Measurements from ENCODE around the gene PLCB4. TPM values are rescaled to one million over a fixed set of nuclear protein-coding genes. Genes with fewer than 3 reads are reported as not detected.
A peak's percentile ranks its signal among the peaks of the same experiment; 100 is the strongest.
"Not testable (repeated sequence)": the region's sequence is repeated elsewhere in the genome, so short reads cannot be mapped to it uniquely, and the experiment has no call there.

The PLCB4 gene
- total RNA-seq, 2 experiments from 2014 or later: 0.06 TPM; not detected in 1

- intact Hi-C loops (cut with DNase I, micrococcal nuclease): no loop called here
- H3K4me1 Mint-ChIP-seq (ENCODE audit: low read depth): no peaks in the 10 kb centered on the region
- no peak overlapping the region for H3K27ac Mint-ChIP-seq
- H3K9me3 Mint-ChIP-seq: no peaks in the 10 kb centered on the region
- ChIA-PET POLR2A (interaction anchor here (0.6 kb wide), 1 partner anchor 41 kb away, joined by 3 read pairs; no protein-coding TSS in a partner anchor), CTCF (no interaction called here)
- DNase-seq (no peak), ATAC-seq (ENCODE audit: poor library complexity) (no peak)
- H3K4me3 Mint-ChIP-seq: no peak overlapping the region
- Histone ChIP-seq H3K4me3 (ENCODE audit: low read length) (no peak overlapping the region), H3K36me3 (ENCODE audit: insufficient read depth, low read length) (no peaks in the 10 kb centered on the region), H3K4me1 (ENCODE audit: insufficient read depth, low read length) (no peaks in the 10 kb centered on the region), H3K9me3 (ENCODE audit: control insufficient read depth in 1 of 2, insufficient read depth in 1 of 2, low read length in 2 of 2) (peaks cover 0 to 3% of the 10 kb centered on the region in 2 experiments), H3K27ac (ENCODE audit: low read depth in 1 of 2, low read length in 2 of 2) (no peak overlapping the region), H3K27me3 (ENCODE audit: control insufficient read depth in 1 of 2, insufficient read depth in 2 of 2, low read length in 2 of 2) (no peaks in the 10 kb centered on the region)
- TF ChIP-seq, protein P1, sequence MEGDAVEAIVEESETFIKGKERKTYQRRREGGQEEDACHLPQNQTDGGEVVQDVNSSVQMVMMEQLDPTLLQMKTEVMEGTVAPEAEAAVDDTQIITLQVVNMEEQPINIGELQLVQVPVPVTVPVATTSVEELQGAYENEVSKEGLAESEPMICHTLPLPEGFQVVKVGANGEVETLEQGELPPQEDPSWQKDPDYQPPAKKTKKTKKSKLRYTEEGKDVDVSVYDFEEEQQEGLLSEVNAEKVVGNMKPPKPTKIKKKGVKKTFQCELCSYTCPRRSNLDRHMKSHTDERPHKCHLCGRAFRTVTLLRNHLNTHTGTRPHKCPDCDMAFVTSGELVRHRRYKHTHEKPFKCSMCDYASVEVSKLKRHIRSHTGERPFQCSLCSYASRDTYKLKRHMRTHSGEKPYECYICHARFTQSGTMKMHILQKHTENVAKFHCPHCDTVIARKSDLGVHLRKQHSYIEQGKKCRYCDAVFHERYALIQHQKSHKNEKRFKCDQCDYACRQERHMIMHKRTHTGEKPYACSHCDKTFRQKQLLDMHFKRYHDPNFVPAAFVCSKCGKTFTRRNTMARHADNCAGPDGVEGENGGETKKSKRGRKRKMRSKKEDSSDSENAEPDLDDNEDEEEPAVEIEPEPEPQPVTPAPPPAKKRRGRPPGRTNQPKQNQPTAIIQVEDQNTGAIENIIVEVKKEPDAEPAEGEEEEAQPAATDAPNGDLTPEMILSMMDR (IDR thresholded peaks at IDR 0.05): no peak
- no peaks in the 10 kb centered on the region for H3K27me3 Mint-ChIP-seq
- H3K36me3 Mint-ChIP-seq (ENCODE audit: low read depth): no peaks in the 10 kb centered on the region
Measured at GRCh38 chr20:9040863-9041524, 27.9 kb upstream of the PLCB4 start.

GRCh38 chr20:9043364-9043763, 25.5 kb upstream of the PLCB4 start:
- POLR2A ChIA-PET: interaction anchor here (0.7 kb wide), 1 partner anchor 124 kb away, joined by 3 read pairs; no protein-coding TSS in a partner anchor
- Mint-ChIP-seq H3K9me3 (peaks cover 4% of the 10 kb centered on the region), H3K27ac (no peak overlapping the region), H3K4me1 (ENCODE audit: low read depth) (no peaks in the 10 kb centered on the region), H3K4me3 (no peak overlapping the region), H3K27me3 (no peaks in the 10 kb centered on the region), H3K36me3 (ENCODE audit: low read depth) (no peaks in the 10 kb centered on the region)
- no peaks in the 10 kb centered on the region for H3K4me1 ChIP-seq (ENCODE audit: insufficient read depth, low read length)
- no peak for DNase-seq
- intact Hi-C loops (cut with DNase I, micrococcal nuclease): no loop called here
- no peaks in the 10 kb centered on the region for H3K36me3 ChIP-seq (ENCODE audit: insufficient read depth, low read length)
- ATAC-seq (ENCODE audit: poor library complexity): no peak
- no peak overlapping the region for H3K27ac ChIP-seq (ENCODE audit: low read depth in 1 of 2, low read length in 2 of 2)
- H3K9me3 ChIP-seq (ENCODE audit: control insufficient read depth in 1 of 2, insufficient read depth in 1 of 2, low read length in 2 of 2): peaks cover 0 to 3% of the 10 kb centered on the region in 2 experiments
- no peak overlapping the region for H3K4me3 ChIP-seq (ENCODE audit: low read length)
- CTCF ChIA-PET: no interaction called here
- TF ChIP-seq, protein P1 (IDR thresholded peaks at IDR 0.05): no peak
- H3K27me3 ChIP-seq (ENCODE audit: control insufficient read depth in 1 of 2, insufficient read depth in 2 of 2, low read length in 2 of 2): no peaks in the 10 kb centered on the region

DNA sequence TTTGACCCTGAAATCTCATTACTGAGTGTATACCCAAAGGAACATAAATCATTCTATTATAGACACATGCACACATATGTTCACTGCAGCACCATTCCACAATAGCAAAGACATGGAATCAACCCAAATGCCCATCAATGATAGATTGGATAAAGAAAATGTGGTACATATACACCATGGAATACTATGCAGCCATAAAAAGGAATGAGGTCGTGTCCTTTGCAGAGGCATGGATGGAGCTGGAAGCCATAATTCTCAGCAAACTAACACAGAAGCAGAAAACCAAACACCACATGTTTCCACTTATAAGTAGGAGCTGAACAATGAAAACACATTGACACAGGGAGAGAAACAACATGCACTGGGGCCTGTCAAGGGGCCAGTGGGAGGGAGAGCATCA, 21.0 kb upstream of the PLCB4 start:
- H3K27me3 Mint-ChIP-seq; intact Hi-C loops (cut with DNase I, micrococcal nuclease); H3K27ac ChIP-seq (ENCODE audit: low read depth in 1 of 2, low read length in 2 of 2); H3K9me3 ChIP-seq (ENCODE audit: control insufficient read depth in 1 of 2, insufficient read depth in 1 of 2, low read length in 2 of 2); H3K36me3 ChIP-seq (ENCODE audit: insufficient read depth, low read length); H3K4me3 Mint-ChIP-seq; H3K4me1 ChIP-seq (ENCODE audit: insufficient read depth, low read length); H3K9me3 Mint-ChIP-seq; H3K36me3 Mint-ChIP-seq (ENCODE audit: low read depth); H3K4me1 Mint-ChIP-seq (ENCODE audit: low read depth); H3K4me3 ChIP-seq (ENCODE audit: low read length); ATAC-seq (ENCODE audit: poor library complexity); POLR2A ChIA-PET; CTCF ChIA-PET; H3K27me3 ChIP-seq (ENCODE audit: control insufficient read depth in 1 of 2, insufficient read depth in 2 of 2, low read length in 2 of 2); DNase-seq; H3K27ac Mint-ChIP-seq: not testable (repeated sequence)

DNA sequence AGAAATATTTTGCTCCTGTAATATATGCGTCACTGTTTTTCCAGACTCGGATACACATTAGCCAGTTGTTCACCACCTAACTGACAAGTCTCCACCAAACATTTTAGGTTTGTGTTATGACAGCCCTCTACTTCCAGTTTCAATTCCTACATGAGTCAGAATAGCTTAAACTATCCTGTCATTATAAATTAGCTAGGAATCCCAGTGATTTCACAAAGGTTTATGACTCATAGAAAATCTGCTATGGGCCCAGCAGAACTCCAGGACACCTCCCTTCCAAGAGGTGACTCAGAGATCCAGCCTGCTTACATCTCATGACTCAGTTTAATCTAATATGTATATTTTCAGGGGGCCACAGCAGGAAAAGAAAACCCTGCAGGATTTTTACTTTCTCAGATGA, 17.4 kb upstream of the PLCB4 start:
- no peaks in the 10 kb centered on the region for H3K27me3 ChIP-seq (ENCODE audit: control insufficient read depth in 1 of 2, insufficient read depth in 2 of 2, low read length in 2 of 2)
- CTCF ChIA-PET: no interaction called here
- intact Hi-C loops (cut with DNase I, micrococcal nuclease): no loop called here
- POLR2A ChIA-PET: no interaction called here
- Mint-ChIP-seq H3K9me3 (peaks cover 4% of the 10 kb centered on the region), H3K27ac (no peak overlapping the region), H3K4me3 (no peak overlapping the region), H3K27me3 (no peaks in the 10 kb centered on the region), H3K36me3 (ENCODE audit: low read depth) (no peaks in the 10 kb centered on the region), H3K4me1 (ENCODE audit: low read depth) (no peaks in the 10 kb centered on the region)
- no peaks in the 10 kb centered on the region for H3K9me3 ChIP-seq (ENCODE audit: control insufficient read depth in 1 of 2, insufficient read depth in 1 of 2, low read length in 2 of 2)
- TF ChIP-seq, protein P1 (IDR thresholded peaks at IDR 0.05): no peak
- DNase-seq (peak in 1 of 14 experiments; percentile 14), ATAC-seq (ENCODE audit: poor library complexity) (no peak)
- no peaks in the 10 kb centered on the region for H3K4me1 ChIP-seq (ENCODE audit: insufficient read depth, low read length)
- H3K36me3 ChIP-seq (ENCODE audit: insufficient read depth, low read length): no peaks in the 10 kb centered on the region
- no peak overlapping the region for H3K4me3 ChIP-seq (ENCODE audit: low read length)
- H3K27ac ChIP-seq (ENCODE audit: low read depth in 1 of 2, low read length in 2 of 2): no peak overlapping the region

Measured in CD4-positive, alpha-beta T cell (primary cell).